HG03469 (cell line): Measurements from ENCODE around the gene NUP54.
A peak's percentile ranks its signal among the peaks of the same experiment; 100 is the strongest.

Experiments
- ATAC-seq: cut with Tn5 transposase; IDR thresholded peaks from one replicate; pipeline ENCODE4 v1.9.1; 2021; ENCODE audit warnings: mild to moderate bottlenecking, moderate library complexity, moderate number of reproducible peaks; ENCODE audit not compliant: unreplicated experiment

The NUP54 gene, protein sequence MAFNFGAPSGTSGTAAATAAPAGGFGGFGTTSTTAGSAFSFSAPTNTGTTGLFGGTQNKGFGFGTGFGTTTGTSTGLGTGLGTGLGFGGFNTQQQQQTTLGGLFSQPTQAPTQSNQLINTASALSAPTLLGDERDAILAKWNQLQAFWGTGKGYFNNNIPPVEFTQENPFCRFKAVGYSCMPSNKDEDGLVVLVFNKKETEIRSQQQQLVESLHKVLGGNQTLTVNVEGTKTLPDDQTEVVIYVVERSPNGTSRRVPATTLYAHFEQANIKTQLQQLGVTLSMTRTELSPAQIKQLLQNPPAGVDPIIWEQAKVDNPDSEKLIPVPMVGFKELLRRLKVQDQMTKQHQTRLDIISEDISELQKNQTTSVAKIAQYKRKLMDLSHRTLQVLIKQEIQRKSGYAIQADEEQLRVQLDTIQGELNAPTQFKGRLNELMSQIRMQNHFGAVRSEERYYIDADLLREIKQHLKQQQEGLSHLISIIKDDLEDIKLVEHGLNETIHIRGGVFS

DNA sequence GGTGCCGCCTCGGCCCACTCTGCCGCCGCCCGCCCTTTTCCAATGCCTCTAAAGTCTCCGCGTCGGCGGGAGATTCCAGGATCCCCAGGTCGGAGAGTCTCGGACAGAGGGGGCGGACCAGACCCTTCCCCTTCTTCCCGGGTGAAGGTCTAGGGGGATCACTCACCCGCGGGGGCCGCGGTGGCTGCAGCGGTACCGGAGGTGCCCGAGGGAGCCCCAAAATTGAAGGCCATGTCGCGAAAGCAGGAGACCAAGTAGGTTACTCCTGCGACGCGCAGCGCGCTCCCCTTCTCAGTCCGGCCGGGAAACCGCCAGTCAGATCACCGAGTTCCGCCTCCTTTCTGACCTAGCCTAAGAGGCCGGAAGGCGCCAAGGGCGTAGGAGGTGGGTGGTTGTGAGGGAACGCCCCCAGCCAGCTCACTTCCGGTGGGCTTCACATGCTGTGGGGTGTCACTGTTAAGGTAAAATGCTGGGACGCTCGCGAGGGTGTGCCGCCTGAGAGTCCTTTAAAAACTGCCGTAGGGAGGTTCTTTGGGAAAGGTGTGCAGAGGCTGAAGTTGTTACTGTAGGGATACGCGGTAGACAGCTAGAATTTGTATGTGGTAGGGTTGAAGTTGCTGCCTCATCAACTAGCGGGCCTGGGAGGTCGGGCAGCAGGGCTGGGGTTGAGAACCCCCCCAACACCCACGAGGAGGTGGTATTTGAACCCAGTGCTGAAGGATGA, at the start of gene NUP54:
NUP54 (minus strand) TSS at position 256 of the 724 bp plus-strand sequence; CDS start at position 233, 23 bp downstream.
- peak; percentile 99 for ATAC-seq

DNA sequence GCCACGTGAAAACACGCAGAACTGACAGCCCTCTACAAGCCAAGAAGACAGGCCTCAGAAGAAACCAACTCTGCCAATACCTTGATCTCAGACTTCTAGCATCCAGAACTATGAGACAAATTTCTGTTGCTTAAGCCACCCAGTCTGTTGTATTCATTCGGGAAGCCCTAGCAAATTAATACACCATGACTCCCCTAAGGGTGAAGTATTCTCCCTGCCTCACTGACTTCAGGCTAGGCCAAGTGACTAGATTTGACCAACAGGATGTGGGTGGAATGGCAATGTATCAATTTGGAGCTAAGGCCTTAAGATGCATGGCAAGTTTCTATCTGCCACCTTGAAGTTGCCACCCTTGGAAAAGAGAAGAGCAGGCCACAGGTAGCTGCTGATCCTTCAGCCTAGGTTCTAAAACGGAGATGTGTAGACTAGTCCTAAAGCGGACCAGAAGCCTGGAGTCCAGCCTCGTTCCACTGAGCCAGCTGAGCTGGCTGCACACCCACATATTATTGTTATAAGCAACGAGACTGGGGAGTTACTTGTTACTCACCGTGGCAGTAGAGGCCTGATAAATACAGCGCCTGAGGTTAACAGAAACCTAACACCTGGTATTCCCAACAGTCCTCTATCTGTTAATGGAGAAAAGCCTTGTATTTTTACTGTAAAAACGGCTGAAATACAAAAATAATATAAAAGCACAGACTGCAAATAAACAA, 49.0 kb upstream of the NUP54 start:
- no peak for ATAC-seq

DNA sequence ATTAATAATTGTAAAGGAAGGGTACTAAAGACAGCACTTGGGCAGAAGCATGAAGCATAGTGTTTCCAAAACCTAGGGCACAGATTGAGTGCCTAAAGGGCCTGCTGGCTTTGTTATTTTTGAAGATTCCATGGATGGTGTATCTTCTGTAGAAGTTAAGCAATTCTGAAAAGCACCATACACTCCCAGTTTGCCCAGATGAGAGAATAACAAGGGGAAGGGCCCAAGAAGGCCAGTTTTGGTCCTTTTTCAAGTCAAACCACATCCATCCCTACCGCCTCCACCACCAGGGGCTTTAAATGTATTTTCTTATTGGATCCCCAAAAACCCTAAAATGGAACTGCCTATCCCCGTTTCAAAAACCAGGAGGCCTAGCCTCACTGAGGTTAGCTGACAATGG, 48.2 kb upstream of the NUP54 start:
- ATAC-seq: no peak

DNA sequence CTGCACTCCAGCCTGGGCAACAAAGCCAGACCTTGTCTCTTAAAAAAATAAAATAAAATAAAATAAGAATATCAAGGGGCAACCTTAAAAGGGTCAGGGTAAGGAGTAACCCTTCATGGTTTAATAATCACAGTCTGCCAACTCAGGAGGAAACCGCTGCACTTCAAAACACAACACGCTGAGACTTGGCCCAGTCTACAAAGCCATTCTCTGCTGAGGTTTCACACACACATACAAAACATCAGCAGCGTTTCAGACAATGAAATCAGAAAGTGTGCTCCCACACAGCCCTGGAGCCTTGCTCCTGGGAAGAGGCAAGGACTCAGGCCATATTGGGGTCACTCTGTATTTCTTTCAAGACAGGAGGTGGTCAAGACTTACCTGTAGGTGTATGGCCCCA, 47.1 kb upstream of the NUP54 start:
- ATAC-seq: no peak

DNA sequence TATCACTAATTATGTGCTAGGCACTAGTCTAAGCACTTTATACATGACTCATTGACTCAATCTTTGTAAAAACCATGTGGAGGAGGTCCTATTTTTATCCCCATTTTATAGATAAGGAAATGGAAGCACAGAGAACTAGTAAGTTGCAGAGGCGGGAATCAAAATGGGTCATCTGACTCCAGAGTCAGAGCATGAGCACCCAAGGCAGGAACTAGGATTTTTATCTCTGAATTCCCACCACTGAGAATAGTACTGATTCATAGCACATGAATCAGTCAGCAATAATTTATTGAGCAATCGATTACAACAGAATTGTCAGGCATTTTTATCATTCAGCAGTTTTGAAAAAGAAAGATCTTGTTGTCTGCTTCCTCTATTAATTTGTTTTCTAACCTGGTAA, 46.1 kb upstream of the NUP54 start:
- no peak for ATAC-seq

DNA sequence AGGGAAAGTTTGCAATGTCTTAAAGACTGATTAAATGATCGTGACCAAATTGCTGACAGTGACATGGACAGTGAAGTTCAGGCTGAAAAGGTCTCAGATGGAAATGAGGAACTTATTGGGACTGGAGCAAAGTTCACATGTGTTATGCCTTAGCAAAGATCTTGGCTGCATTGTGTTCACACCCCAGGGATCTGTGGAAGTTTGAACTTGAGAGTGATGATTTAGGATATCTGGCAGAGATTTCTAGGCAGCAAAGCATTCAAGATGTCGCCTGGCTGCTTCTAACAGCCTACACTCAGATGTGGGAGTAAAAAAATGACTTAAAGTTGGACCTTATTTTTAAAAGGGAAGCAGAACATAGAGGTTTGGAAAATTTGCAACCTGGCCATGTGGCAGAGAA, 44.0 kb upstream of the NUP54 start:
- no peak for ATAC-seq

DNA sequence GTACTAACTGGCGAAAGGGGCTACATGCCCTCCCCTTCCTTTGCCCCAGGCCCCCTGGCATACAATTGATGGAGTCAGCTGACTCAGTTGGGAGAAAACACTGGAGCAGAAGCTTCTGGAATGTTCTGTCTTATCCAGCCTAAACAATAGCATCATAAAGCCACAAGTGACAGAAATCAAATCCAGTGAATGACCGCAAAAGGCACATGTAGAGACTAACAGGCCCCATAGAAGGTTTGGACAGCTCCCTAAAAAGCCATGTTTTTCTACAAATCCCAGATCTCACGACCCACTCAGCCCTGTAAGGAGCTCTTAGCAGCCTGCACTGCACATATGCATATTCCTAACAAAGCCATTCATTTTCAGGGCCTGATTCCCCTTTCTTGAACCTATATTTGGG, 40.4 kb upstream of the NUP54 start:
- no peak for ATAC-seq

DNA sequence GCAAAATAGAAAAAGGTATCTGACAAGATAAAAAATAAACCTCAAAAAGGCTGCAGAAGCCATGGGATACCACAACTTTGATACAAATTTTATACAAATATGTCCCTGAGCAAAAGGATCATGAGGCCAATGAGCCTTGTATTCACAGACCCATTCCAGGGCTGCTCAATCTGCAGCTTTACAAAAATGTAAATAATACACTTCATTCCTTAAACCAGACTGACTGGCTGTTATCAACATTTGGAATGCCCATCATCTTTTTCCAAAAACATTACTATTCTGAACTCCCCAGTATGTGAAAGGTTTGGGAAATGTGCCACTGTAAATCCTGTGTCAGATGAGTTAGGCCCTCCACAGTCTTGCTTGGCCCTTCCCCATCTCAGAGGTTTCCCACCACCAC, 40.0 kb upstream of the NUP54 start:
- ATAC-seq: no peak

DNA sequence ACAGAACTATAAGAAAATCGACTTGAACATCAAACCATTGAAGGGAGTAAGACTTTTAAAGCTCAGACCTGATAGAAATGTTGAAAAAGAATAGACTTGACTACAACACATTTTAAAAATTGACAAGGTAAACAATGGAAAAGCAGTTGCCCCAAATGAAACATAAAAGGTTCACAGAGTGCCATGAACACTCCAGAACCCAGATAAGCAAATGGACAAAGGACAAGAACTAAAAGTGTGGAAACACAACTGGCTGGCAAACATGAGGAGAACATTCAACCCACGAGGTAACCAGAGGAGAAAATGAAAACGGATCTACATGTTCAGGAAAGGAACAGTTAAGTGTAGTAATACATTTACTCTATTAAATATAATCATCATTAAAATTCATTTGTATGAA, 39.0 kb upstream of the NUP54 start:
- no peak for ATAC-seq

DNA sequence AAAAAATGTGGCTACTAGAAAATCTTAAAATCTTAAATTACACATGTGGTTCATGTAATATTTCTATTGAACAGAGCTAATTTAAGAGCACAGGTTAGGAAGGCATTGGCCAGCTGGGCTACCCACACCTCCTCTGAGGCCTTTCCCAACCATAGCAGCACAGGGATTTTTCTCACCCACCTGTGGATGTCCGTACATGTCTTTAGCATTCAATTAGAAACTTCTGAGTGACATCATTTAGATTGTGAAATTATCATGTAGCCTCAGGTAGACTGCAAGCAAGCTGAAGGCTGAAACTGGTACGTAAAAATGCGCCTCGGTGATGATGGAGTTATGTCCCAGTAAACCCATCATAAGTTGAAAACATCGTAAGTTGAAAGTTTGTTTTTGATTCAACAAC, 34.3 kb upstream of the NUP54 start:
- no peak for ATAC-seq

DNA sequence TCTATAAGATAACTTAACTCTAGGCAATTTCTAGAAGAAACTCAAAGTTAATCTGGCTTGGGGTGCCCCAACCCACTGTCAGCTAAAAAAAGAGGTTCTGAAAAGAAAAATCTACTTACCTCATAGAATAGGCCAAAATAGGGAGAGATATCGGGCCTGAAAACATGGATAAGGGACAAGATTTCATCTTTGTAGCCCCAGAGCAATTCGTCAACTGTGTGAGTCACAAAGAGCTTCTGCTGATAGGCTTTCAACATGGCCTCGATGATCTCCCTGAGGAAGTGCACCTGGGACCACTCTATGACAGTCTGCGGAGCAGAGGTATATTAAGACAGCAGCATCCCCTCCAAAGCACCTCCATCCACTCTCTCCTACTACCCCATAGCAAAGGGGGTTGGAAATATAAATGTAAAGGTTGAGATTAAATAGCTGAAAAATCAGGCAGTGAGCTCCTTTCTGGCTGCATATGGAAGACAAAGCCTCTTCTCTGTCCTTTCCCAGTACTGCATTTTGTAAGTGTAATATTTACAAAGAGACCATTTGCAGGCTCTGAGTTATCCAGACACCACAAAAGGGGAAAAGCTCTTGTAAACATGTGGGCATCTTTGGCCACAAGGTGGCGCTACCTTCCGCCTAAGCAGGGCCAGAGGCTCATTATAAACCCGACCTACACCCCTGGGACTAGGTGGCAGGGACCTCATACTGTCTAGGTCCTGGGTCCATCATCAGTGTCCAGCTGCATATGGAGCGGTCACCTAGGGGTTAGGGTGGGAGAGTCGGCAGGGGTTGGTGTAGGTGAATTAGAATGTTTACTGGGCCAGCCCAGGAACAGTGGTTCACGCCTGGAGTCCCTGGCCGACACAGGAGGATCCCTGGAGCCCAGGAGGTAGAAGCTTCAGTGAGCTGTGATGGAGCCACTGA, 31.5 kb upstream of the NUP54 start:
- ATAC-seq: peak; percentile 67

DNA sequence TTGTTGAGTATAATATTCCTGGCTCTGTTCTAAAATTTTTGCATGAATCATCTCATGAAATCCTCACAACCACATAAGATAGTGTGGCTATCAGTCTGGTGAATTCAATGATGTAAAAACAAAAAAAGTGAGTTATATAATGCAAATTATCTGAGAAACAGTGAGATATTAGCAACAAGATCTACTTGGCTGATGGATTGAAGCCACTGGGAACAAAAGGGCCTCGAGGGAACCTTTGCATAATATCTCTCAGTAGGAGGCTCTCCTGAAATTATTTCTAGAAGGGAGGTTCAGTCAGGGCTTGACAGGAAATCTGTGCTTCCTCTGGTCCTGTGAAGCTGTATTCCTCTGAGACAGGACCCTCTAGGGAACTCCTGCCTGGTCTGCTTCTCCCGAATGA, 30.1 kb upstream of the NUP54 start:
- no peak for ATAC-seq

DNA sequence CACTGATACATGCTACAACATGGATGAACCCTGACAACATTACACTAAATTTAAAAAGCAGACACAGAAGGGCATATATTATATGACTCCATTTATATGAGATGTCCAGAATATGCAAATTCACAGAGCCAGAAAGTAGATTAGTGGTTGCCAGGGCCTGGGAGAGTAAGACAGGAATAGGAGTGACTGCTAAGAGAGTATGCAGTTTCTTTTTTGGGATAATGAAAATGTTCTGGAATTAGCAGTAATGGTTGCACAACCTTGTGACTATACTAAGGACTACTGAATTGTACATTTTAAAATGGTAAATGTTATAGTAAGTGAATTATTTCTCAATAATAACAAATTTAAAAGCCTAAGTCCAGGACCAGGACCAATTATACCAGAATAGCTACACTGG, 29.5 kb upstream of the NUP54 start:
- no peak for ATAC-seq

DNA sequence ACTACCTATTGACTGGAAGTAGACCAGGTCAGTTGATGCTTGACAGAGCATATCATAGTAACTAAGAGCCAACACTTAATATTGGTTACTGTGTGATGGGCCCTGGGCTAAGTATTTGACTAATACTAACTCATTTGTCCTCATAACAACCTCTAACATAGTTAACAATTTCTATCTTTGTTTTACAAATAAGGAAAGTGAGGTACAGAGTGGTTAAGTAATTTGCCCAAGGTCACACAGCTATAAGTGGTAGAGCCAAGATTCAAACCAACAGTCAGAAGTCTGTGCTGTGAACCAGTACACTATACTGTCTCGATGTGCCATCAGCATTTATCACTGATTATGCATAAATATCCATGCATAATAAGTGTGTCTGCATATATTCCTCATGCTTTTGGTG, 27.1 kb upstream of the NUP54 start:
- ATAC-seq: no peak

DNA sequence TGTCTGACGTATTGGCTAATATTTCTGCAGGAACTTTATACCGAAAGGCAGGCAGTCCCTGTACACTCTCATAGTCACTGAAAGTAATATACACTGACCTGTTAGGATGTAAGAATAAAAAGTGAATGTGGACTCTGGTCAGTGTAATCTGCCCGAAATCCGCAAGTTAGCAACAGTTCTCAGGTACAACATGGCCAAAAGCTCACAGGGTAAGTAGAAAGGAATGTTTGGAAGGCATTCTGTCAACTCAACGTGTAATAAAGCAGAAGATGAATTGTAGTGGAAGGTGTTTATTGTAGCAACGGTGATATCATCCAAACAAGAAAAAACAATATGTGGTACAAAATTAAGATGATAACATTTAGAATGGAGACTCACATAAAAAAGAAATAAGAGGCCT, 26.0 kb upstream of the NUP54 start:
- no peak for ATAC-seq

DNA sequence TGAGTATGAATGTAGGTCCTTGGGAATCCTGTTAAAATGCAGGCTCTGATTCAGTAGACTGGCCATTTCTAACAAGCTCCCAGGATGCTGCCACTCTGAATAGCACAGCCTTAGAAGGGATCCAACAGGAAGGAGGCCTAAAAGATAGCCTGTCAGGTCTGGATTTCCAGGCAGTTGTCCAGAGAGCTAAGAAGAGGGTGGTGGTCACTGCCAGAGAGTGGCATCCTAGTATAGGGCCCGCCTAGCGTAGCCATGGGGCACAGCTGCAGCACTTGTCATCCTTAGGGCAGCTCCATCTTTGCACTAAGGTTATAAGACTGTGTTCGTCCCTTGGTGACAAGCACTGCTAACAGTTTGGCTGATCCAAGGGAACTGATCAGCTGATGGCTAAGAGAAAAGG, 20.5 kb upstream of the NUP54 start:
- ATAC-seq: no peak

DNA sequence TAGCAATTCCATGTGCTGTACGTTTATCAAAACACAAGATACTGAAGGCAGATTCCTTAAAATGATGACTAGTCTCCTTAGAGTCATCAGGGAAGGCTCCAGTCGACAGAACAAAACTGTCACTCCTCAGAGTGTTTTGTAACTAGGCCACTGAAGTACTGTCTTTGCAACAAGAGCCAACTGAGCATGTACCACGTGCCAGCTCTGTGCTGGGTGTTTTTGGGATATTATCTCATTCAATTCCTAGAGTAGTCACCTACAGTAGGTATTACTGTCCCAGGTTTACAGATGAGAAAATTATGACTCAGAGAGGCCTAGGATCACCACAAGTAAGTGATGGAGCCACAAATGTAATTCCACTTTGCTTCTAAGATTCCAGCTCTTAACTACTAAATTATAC, 18.3 kb upstream of the NUP54 start:
- no peak for ATAC-seq

DNA sequence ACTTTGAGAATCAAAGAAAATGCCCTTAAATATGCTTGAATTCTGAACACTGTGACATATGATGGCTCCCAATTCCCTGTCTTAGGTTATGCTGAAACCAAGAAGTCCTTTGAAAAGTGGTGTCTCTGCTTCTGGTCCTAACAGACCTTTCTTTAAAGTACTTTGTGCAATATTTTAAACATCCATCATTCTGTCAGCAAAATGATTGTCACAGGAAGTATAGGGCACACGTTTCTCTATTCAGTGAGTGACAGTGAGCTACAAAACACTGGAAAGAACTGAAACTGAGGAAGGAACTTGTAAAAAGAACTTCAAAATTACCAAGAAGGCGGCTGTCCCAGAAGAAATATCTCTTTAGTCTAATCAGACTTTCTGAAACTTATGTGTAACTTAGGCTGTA, 12.2 kb upstream of the NUP54 start:
- ATAC-seq: no peak

DNA sequence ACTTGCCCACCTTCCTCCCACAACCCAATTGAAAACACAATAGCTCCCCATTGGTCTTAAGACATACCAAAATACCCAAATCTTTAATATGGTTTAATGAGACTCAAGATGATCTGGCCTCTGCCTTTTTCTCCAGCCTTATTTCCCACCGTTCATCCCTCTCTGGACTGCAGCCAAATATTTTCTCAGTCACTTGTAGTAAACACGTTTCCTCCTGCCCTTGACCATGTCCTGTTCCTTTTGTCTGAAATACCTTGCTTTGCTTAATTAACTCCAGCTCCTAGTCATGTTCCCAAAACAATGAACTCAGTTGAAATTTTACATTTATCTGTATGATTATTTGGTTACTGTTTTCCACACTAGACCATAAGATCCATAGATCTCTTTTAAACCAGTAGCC, 8.4 kb upstream of the NUP54 start:
- ATAC-seq: no peak

DNA sequence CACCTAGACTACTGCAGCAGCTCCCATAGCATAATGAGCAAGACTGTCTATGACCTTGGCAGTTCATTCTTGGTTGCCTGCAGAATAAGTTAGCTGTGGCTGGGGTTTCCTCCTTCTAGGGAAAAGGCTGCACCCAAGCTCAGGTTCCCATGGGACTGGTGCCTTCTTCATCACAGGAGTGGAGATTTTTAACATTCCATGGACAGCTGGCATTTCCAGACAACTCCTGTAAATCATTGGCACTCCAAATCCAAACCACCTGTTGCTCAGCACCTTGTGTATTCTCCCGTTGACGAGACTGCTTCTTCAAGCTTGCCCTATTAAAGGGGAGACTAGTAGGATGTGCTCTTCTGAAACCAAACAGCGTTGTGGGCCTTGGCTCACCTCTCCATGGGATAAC, 7.8 kb upstream of the NUP54 start:
- ATAC-seq: no peak

DNA sequence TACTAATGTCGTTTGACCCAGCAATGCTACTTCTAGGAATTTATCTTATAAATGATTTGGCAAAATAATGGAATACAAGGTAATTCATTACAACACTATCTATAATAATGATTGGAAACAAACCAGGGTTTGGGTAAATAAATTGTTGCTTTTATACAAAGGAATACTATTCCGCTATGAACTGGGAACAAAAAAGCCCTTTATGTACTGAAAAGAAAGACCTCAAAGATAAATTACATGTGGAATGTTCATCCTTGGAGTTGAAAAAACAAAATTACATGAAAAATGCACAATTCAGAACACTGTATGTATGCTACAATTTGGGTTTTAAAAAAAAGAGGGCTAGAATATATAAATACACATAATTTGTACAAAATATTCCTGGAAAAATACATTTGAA, 5.2 kb upstream of the NUP54 start:
- ATAC-seq: no peak
